GM18499 (cell line): ENCODE results near the gene PRR7.
"Not testable (repeated sequence)": the region's sequence is repeated elsewhere in the genome, so short reads cannot be mapped to it uniquely, and the experiment has no call there.

ENCODE experiments used
- ATAC-seq: cut with Tn5 transposase; IDR thresholded peaks from one replicate; pipeline ENCODE4 v1.9.1; 2021; ENCODE audit warnings: moderate number of reproducible peaks; ENCODE audit not compliant: insufficient read depth, unreplicated experiment

Gene PRR7

GRCh38 chr5:177446200-177447065 is at the start of gene PRR7:
PRR7 (plus strand) TSS chr5:177446814; CDS start chr5:177455068, 8,254 bp downstream.
- ATAC-seq = no peak

- ATAC-seq = no peak
Measured at GRCh38 chr5:177397875-177398390, 48.7 kb upstream of the PRR7 start.

- no peak for ATAC-seq
Measured at GRCh38 chr5:177399997-177400868, 46.4 kb upstream of the PRR7 start, which contains the start of gene PFN3. PFN3 (minus strand) TSS chr5:177400661; CDS start chr5:177400576, 85 bp downstream.

- no peak for ATAC-seq
Measured at GRCh38 chr5:177402271-177403043, 44.2 kb upstream of the PRR7 start.

GRCh38 chr5:177403102-177403791 is 43.4 kb upstream of the PRR7 start:
- peak; percentile 18 for ATAC-seq

GRCh38 chr5:177403792-177404640 is 42.6 kb upstream of the PRR7 start:
- peak; percentile 44 for ATAC-seq

- no peak for ATAC-seq
Measured at GRCh38 chr5:177404641-177405179, 41.9 kb upstream of the PRR7 start.

- ATAC-seq = no peak
Measured at GRCh38 chr5:177405312-177405711, 41.3 kb upstream of the PRR7 start.

- no peak for ATAC-seq
Measured at GRCh38 chr5:177405805-177406204, 40.8 kb upstream of the PRR7 start.

- ATAC-seq = no peak
Measured at GRCh38 chr5:177409043-177409801, 37.4 kb upstream of the PRR7 start, which contains the start of gene F12. F12 (minus strand) TSS chr5:177409564; CDS start chr5:177409527, 37 bp downstream.

- no peak for ATAC-seq
Measured at GRCh38 chr5:177410575-177410974, 36.0 kb upstream of the PRR7 start.

GRCh38 chr5:177412603-177413233 is 33.9 kb upstream of the PRR7 start:
- no peak for ATAC-seq

GRCh38 chr5:177414481-177414880 is 32.1 kb upstream of the PRR7 start:
- ATAC-seq = no peak

GRCh38 chr5:177417081-177417480 is 29.5 kb upstream of the PRR7 start:
- not testable (repeated sequence) for ATAC-seq

- no peak for ATAC-seq
Measured at GRCh38 chr5:177419046-177419445, 27.6 kb upstream of the PRR7 start.

- ATAC-seq = not testable (repeated sequence)
Measured at GRCh38 chr5:177420472-177420871, 26.1 kb upstream of the PRR7 start.
